CD4-positive, alpha-beta T cell treated with Interleukin-17A for 1 hour (primary cell): Measurements from ENCODE around the gene ONECUT1.

Source experiments
- DNase-seq: peaks from one replicate; pipeline ENCODE4 v3.0.0-alpha.2; 2020

ONECUT1 gene

GRCh38 chr15:52780172-52780980 is 9.8 kb downstream of the ONECUT1 start:
- peak; percentile 72 for DNase-seq

DNA sequence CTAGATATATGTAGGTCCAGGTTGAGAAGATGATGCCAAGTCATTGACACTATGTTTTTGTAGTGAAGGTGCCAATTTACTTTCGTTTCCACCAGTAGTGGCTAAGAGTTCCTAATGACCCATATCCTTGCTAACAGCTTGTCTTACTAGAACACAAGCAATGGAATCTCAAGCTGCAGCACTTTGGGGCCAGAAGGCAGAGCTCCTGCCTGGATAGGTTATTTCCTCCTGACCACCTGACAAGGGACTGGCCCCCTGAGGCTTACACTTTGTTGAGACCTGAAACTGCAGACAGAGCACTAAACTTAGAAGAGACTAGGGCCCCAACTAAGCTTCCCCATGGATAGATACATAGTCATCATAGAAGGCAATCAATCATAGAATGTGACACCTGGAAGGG is 11.7 kb downstream of the ONECUT1 start:
- no peak for DNase-seq

- no peak for DNase-seq
Observed at GRCh38 chr15:52772766-52773165, 17.4 kb downstream of the ONECUT1 start.

- no peak for DNase-seq
Observed at GRCh38 chr15:52765785-52766184, 24.4 kb downstream of the ONECUT1 start.

DNA sequence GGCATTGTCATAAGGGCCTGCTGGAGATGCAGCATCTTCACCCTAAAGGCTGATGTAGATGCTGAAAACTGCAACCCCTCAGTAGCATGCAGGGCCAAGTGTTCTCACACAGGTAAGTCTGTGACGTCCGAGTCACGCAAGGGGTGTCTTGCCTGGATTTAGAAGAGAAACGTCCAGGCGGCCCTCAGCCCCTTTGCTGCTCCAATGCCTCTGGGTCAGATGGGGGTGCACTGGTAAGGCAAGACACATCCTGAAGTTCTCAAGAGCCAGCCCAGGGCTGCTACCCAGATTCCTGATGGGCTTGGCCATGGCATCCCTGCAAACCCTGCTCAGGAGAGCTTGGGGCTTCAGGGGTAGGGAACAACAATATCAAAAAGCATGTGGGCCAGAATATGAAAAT is 25.4 kb downstream of the ONECUT1 start:
- no peak for DNase-seq

DNA sequence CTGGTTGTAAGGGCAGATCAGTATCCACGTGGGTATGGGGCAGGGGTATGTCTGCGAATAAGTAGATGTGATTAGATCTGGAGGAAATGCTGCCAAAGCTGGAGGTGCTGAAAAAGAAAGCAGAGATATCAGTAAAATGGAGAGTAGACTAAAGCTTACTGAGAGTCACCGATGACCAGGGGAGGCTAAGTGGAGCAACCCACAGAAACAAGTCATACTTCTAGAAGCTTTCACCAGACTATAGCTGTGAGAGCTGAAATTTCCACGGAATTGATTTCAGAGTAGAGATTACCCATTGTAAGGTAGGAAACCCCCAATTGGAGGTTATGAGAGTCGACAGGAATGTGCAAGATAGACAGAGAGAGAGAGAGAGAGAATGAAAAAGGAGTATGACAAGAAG is 27.5 kb downstream of the ONECUT1 start:
- DNase-seq: no peak

DNA sequence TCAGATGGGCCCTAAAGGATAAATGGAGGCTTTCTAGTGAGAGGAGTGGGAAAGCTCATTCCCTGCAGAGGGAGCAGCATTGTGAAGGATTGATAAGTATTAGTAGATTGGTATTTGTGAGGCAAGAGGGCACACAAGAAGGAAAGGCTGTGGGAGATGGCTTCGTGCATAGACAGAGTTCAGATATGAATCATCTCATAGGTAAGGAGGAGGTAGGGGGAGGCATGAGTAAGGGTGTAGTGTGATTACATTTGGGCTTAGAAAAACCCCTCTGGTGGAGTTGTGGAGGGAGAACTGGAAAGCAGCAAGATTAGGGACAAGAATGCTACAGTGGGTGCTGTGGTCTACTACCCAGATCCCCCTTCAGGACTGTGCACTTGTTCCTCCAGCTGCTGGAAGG is 29.6 kb downstream of the ONECUT1 start:
- DNase-seq: no peak

- no peak for DNase-seq
Observed at GRCh38 chr15:52759969-52760368, 30.2 kb downstream of the ONECUT1 start.

- no peak for DNase-seq
Observed at GRCh38 chr15:52757496-52757895, 32.6 kb downstream of the ONECUT1 start.

GRCh38 chr15:52751522-52751921 is 38.6 kb downstream of the ONECUT1 start:
- no peak for DNase-seq

- DNase-seq: no peak
Observed at GRCh38 chr15:52749258-52749657, 40.9 kb downstream of the ONECUT1 start.

DNA sequence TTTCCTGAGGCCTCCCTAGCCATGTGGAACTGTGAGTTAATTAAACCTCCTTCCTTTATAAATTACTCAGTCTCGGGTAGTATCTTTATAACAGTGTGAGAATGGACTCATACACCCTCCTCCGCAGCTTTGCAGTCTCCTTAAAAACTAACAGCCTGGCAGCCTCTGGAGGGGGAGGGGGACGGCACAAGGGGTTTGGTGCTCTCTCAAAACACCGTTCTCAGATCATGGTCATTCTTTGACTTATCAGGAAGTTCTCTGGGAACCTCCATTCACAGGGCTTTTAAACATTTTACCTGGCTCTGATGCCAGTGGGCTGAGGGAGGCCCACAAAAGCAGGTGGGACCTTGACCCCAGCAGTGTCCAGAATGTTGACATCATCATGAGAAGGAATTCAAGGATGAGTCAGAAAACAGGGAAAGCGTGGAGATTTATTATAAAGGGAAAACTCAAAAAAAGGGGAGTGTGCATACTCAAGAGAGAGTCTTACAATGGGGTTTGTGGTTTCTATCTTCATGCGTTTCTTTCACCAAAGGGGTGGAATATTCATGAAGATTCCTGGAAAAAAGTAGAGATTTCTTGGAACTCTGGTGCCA is 43.9 kb downstream of the ONECUT1 start:
- no peak for DNase-seq

- DNase-seq: no peak
Observed at GRCh38 chr15:52745326-52746161, 44.6 kb downstream of the ONECUT1 start.

- DNase-seq: no peak
Observed at GRCh38 chr15:52738311-52738710, 51.8 kb downstream of the ONECUT1 start.

- DNase-seq: no peak
Observed at GRCh38 chr15:52737720-52738119, 52.4 kb downstream of the ONECUT1 start.

DNA sequence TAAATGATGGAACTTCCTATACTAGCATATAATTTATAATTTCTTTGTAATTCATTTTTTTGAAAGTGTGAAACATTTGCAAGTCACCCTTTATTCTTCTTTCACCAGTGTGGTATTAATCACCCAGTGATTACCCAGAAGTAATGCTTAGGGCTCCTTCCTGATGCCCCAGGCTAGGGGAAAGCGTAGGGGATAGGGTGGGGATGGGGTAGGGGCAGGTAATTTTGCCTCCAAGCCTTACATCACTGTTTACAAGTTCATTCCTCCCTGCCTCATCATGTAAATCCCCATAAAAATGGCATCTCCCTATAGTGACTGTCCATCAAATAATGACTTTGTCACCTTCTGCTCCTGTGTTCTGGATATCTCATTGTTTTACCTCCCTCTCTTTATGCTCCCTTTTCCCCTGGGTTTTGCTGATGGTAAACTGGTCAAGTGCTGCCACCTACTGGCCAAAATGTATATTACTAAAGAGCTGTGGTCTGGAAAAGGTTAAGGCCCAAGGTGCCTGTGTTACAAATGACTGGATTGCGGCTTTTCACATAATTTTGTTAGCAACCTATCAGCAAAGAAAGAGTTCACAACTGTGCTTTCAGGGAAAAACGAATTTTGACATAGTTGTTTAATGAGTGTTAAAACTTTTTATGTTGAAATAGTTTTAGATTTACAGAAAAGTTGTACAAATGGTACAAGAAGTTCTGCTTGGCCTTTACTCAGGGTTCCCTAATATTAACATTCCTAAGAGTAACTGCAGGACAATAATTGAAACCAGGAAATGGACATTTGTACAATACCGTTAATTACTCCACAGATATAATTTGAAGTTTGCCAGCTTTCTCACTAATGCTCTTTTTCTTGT is 54.7 kb downstream of the ONECUT1 start:
- DNase-seq: peak; percentile 88

- DNase-seq: no peak
Observed at GRCh38 chr15:52734329-52734728, 55.8 kb downstream of the ONECUT1 start.

DNA sequence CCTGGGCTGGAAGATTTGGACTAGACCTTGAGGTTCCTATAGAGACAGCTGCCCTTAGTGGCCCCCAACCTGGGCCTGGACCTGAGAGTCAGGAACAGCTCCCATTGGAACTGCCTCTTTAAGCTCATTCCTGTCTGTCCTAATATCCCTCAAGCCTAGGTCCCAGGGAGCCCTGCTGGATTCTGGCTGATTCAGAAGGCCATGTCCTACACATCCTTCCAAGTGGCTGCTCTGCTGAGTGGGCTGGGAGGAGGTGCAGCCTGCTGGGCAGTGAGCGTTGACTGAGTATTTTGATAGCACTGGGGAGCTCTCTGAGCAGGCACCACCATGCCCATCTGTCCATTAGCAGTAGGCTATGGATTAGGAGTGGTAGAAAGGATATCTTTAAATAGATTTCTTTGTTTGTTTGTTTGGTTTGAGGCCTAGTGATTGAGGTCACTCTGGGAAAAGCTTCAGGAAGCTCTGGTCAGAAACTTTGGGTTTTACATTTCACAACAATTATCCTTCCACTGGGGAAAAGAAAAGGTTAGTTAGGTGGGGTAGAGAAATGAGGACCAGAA is 56.4 kb downstream of the ONECUT1 start:
- no peak for DNase-seq

DNA sequence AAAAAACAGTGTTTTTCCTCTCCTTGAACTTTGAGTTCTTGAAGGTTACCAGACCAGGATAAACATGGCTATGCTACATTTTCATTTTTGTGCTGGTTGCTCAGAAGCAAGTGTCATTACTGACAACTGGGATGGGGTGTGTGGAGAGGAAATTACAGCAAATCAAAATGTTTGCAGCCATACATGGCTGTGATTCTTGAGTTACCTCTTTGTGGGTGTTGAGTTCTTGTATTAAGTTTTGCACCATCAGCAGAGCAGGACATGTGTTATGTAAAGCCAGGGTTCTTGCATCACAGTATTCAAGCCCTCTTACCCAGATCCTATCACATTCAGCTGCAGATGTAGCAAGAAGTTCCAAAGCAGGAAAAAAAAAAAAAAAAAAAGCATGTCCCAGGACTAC is 57.0 kb downstream of the ONECUT1 start:
- no peak for DNase-seq

DNA sequence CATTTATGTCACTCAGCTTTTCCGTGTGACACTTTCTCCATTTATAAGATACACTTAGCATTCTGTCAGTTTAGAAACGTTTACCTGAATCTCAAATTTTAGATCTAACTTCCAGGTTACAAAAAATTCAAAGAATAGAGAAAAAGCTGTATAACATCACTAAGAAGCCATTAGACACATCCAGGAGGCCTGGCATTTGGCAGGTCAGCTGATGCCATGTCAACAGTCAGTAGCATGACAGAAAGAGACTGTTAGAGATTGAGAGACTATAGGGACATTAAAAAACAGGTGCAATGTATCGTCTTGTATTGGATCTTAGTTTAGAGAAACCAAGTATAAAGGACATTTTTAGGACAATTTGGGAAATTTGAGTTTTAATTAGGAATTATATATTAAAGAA is 57.6 kb downstream of the ONECUT1 start:
- no peak for DNase-seq

DNA sequence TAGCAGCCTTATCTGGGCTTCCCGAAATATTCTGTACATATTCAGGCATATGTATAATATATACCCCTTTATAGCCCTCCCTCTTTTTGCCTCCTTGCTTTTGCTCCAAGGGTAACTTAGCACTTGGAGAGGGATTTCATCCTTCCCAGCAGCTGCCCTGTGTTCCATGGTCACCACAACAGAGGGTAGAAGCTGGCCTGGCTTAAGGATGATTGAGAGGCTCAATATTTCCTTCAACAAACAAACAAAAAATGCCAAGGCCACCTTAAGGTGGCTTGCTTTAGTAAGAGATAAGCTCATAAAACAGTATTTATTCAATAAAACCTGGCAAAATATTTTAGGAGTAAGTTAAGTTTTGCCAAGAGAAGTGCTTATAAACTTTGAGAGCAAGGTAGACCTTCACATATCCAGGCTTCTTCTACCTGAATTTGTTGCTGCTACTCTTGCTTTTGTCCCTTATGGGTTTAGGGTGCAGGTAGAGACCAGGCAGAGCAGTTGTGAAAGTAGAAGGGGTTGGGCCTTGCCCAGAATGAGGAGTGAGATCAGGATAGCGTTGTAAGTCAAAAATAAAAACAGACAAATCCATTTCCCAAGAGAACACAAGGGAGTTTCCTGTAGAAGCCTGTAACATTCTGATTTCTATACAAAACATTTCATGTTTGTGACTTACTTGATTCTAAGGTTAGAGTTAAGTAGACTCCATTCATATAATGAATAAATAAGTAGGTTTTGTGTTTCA is 58.2 kb downstream of the ONECUT1 start:
- no peak for DNase-seq

- no peak for DNase-seq
Observed at GRCh38 chr15:52731004-52731403, 59.1 kb downstream of the ONECUT1 start.
